Measurements from ENCODE around the gene PATZ1. TPM values are rescaled to one million over a fixed set of nuclear protein-coding genes. Genes with fewer than 3 reads are reported as not detected.
A peak's percentile ranks its signal among the peaks of the same experiment; 100 is the strongest.

The PATZ1 gene
- total RNA-seq, 1 experiment from 2014 or later: 19.2 TPM

DNA sequence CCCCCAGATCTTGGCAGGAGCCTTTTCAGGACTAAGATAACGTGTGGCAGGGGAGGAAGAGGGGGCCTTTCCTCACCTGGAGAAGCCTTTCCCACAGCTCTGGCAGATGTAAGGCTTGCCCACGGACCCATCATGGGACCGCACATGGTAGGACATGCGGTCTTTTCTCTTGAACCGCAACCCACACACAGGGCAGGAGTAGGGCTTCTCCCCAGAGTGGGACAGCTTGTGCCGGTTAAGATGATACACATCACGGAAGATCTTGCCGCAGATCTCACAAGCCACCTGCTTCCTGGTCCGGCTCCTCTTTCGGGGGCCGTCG is 1.9 kb downstream of the PATZ1 start:
- H3K9me3 Mint-ChIP-seq (ENCODE audit: unreplicated experiment): no peaks in the 10 kb centered on the region
- peaks cover 18% of the 10 kb centered on the region for H3K4me1 Mint-ChIP-seq (ENCODE audit: insufficient read depth, unreplicated experiment)
- TF ChIP-seq, protein P1, sequence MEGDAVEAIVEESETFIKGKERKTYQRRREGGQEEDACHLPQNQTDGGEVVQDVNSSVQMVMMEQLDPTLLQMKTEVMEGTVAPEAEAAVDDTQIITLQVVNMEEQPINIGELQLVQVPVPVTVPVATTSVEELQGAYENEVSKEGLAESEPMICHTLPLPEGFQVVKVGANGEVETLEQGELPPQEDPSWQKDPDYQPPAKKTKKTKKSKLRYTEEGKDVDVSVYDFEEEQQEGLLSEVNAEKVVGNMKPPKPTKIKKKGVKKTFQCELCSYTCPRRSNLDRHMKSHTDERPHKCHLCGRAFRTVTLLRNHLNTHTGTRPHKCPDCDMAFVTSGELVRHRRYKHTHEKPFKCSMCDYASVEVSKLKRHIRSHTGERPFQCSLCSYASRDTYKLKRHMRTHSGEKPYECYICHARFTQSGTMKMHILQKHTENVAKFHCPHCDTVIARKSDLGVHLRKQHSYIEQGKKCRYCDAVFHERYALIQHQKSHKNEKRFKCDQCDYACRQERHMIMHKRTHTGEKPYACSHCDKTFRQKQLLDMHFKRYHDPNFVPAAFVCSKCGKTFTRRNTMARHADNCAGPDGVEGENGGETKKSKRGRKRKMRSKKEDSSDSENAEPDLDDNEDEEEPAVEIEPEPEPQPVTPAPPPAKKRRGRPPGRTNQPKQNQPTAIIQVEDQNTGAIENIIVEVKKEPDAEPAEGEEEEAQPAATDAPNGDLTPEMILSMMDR (IDR thresholded peaks at IDR 0.05; ENCODE audit: unreplicated experiment): no peak
- H3K36me3 Mint-ChIP-seq (ENCODE audit: insufficient read depth, unreplicated experiment): peaks cover 24% of the 10 kb centered on the region
- peak overlapping the region; percentile 76 for H3K4me3 Mint-ChIP-seq (ENCODE audit: unreplicated experiment)
- intact Hi-C loops (cut with micrococcal nuclease): loop anchor here (10.0 kb wide), 1 partner anchor 291 kb away; no protein-coding TSS in a partner anchor
- POLR2A ChIA-PET: interaction anchor here (1.6 to 2.1 kb wide), 2 partner anchors 31 to 55 kb away, joined by 5 to 7 read pairs; partner anchors contain the start of gene DRG1
- no peaks in the 10 kb centered on the region for H3K27me3 Mint-ChIP-seq (ENCODE audit: insufficient read depth, unreplicated experiment)
- DNase-seq (ENCODE audit: unreplicated experiment): no peak
- CTCF ChIA-PET: interaction anchor here (0.7 to 1.5 kb wide), 3 partner anchors 10 to 613 kb away, joined by 5 to 9 read pairs (median 5); no protein-coding TSS in a partner anchor
- H3K27ac Mint-ChIP-seq (ENCODE audit: low read depth, unreplicated experiment): peak overlapping the region; percentile 63
- BruUV-seq (replicated peaks): no TSS peak

DNA sequence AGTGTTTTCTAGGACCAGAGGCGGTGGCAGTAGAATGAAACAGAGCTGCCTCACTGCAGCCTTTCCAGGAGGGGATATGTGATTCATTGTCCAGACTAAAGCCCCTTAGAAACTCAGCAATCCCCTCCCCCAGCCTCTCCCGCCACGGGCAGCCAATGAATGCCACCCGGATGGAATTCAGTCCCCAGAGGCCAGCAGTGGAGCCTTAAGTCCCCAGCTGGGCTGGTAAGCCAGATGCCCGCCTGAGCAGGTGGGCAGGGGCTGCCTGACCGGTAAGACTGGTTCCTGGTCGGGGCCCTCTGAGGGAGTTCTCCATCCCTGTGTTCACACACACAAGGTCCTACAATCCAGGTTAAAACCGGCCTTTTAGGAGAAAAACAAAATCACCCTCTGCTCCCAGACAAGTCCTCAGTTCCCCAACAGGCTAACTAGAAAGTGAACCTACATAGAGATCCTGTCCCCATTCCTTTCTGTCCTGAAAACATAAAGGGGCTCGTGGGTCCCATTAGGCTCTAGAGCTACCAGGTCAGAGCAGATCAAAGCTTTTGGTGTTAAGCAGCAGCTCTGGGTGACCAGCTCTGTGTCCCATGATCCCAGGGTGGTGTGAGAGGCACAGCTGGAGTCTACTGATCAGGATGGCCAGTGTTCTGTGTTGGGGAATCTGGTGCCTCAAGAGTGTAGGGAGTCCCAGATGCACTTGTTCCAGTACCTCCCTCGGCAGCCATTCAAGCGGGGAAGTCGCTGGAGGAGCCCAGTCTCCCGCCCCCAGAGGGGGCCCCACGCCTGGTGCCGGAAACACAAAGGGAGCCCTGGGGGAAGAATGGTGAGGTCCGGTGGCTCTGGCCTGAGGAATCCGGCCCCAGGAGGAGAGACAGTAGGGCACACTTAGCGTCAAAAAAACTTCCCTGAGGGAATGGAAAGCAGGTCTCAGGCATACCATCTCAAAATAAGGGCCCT is 2.6 kb downstream of the PATZ1 start:
- DNase-seq (ENCODE audit: unreplicated experiment): no peak
- Mint-ChIP-seq H3K9me3 (ENCODE audit: unreplicated experiment) (no peaks in the 10 kb centered on the region), H3K27ac (ENCODE audit: low read depth, unreplicated experiment) (peak overlapping the region; percentile 63), H3K36me3 (ENCODE audit: insufficient read depth, unreplicated experiment) (peaks cover 24% of the 10 kb centered on the region), H3K4me1 (ENCODE audit: insufficient read depth, unreplicated experiment) (peaks cover 18% of the 10 kb centered on the region), H3K4me3 (ENCODE audit: unreplicated experiment) (peak overlapping the region; percentile 76), H3K27me3 (ENCODE audit: insufficient read depth, unreplicated experiment) (no peaks in the 10 kb centered on the region)
- ChIA-PET POLR2A (interaction anchor here (0.6 to 2.1 kb wide), 5 partner anchors 30 to 63 kb away, joined by 3 to 7 read pairs (median 3); partner anchors contain the start of gene DRG1), CTCF (interaction anchor here (0.5 to 0.7 kb wide), 5 partner anchors 29 to 613 kb away, joined by 3 to 5 read pairs (median 3); partner anchors contain the start of gene DRG1)
- intact Hi-C loops (cut with micrococcal nuclease): loop anchor here (10.0 kb wide), 1 partner anchor 291 kb away; no protein-coding TSS in a partner anchor
- TF ChIP-seq, protein P1 (IDR thresholded peaks at IDR 0.05; ENCODE audit: unreplicated experiment): no peak
- BruUV-seq (replicated peaks): no TSS peak

DNA sequence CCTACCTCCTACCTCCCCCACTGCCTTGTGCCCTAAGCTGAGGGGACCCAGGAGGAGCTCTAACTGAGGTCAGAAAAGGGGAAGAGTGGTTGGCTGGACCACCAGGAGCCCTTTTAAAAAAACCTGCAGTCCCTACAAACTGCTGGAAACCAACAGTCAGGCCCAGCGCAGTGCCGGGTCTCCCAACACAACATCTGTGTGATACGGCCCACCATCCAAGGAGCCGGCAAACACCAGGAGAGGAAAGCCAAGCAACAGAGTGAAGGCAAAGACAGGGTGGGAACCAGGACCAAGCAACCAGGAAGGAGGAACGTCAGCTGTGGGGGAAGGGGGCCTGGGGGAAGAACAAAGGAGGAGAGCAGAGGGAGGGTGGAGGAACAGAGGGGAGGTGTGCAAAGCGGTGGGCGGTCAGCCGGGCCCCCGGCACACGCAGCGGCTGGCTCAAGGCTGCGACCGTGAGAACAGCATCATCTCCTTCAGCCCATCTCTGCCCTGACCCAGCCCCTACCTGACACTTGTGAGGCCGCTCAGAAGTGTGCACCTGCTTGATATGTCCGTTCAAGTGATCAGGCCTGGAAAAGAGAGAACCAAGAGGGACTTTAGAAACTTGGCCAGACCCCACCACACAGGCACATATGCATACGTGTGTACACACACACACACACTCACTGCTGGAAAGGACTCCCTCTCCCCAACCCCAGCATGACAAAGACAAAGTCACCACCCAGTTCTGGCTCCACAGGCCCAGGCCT is 3.6 kb downstream of the PATZ1 start:
- no TSS peak for BruUV-seq (replicated peaks)
- DNase-seq (ENCODE audit: unreplicated experiment): no peak
- no peaks in the 10 kb centered on the region for H3K27me3 Mint-ChIP-seq (ENCODE audit: insufficient read depth, unreplicated experiment)
- ChIA-PET CTCF (interaction anchor here (0.6 to 1.0 kb wide), 3 partner anchors 9 to 402 kb away, joined by 3 to 4 read pairs (median 3); no protein-coding TSS in a partner anchor), POLR2A (interaction anchor here (2.1 kb wide), 1 partner anchor 29 kb away, joined by 7 read pairs; no protein-coding TSS in a partner anchor)
- peaks cover 14% of the 10 kb centered on the region for H3K4me1 Mint-ChIP-seq (ENCODE audit: insufficient read depth, unreplicated experiment)
- no peak overlapping the region for H3K27ac Mint-ChIP-seq (ENCODE audit: low read depth, unreplicated experiment)
- H3K9me3 Mint-ChIP-seq (ENCODE audit: unreplicated experiment): no peaks in the 10 kb centered on the region
- H3K36me3 Mint-ChIP-seq (ENCODE audit: insufficient read depth, unreplicated experiment): peaks cover 30% of the 10 kb centered on the region
- intact Hi-C loops (cut with micrococcal nuclease): loop anchor here (10.0 kb wide), 1 partner anchor 292 kb away; no protein-coding TSS in a partner anchor
- TF ChIP-seq, protein P1 (IDR thresholded peaks at IDR 0.05; ENCODE audit: unreplicated experiment): no peak
- peak overlapping the region; percentile 76 for H3K4me3 Mint-ChIP-seq (ENCODE audit: unreplicated experiment)

Measured in MCF 10A (cell line).